NB4 (cell line): Measurements from ENCODE around the gene HYDIN.

Experiments used
- MYC ChIP-seq: IDR thresholded peaks from 2 replicates; pipeline ENCODE4 v1.6.1; 2011; ENCODE audit warnings: low read depth, low read length
- POLR2A ChIP-seq: IDR thresholded peaks from 2 replicates; pipeline ENCODE4 v1.6.1; 2011; ENCODE audit warnings: mild to moderate bottlenecking; ENCODE audit not compliant: insufficient read length; ENCODE audit errors: extremely low read depth
- TF ChIP-seq, protein P1 (sequence below): IDR thresholded peaks from one replicate; pipeline ENCODE4 v1.5.1; 2012; ENCODE audit warnings: low read depth, low read length
- TF ChIP-seq, protein P2 (sequence below): IDR thresholded peaks from 2 replicates; pipeline ENCODE4 v1.6.1; 2011; ENCODE audit warnings: low read depth, low read length

DNA sequence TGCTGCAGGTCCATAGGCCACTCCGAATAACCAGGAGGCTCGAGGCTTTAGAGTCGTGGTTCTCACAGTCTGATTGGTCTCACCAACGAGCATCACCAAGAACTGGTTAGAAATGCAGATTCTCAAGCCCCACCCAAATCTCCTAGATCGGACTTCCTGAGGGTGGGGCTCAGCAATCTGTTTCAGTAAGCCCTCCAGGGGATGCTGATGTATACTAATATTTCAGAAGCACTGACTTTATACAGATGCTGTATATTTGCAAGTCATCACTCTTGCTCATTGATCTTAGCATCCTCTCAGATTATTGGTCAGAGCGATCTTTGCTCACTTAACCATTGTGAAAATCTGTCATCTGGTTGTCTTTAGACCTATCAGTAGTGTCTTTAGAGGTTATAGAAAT is 425.1 kb downstream of the HYDIN start:
- TF ChIP-seq, protein P1, sequence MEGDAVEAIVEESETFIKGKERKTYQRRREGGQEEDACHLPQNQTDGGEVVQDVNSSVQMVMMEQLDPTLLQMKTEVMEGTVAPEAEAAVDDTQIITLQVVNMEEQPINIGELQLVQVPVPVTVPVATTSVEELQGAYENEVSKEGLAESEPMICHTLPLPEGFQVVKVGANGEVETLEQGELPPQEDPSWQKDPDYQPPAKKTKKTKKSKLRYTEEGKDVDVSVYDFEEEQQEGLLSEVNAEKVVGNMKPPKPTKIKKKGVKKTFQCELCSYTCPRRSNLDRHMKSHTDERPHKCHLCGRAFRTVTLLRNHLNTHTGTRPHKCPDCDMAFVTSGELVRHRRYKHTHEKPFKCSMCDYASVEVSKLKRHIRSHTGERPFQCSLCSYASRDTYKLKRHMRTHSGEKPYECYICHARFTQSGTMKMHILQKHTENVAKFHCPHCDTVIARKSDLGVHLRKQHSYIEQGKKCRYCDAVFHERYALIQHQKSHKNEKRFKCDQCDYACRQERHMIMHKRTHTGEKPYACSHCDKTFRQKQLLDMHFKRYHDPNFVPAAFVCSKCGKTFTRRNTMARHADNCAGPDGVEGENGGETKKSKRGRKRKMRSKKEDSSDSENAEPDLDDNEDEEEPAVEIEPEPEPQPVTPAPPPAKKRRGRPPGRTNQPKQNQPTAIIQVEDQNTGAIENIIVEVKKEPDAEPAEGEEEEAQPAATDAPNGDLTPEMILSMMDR: no peak
- no peak for TF ChIP-seq POLR2A
- TF ChIP-seq MYC: no peak
- TF ChIP-seq, protein P2, sequence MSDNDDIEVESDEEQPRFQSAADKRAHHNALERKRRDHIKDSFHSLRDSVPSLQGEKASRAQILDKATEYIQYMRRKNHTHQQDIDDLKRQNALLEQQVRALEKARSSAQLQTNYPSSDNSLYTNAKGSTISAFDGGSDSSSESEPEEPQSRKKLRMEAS: no peak
